ENCODE measurements around the gene CHRNE.

DNA sequence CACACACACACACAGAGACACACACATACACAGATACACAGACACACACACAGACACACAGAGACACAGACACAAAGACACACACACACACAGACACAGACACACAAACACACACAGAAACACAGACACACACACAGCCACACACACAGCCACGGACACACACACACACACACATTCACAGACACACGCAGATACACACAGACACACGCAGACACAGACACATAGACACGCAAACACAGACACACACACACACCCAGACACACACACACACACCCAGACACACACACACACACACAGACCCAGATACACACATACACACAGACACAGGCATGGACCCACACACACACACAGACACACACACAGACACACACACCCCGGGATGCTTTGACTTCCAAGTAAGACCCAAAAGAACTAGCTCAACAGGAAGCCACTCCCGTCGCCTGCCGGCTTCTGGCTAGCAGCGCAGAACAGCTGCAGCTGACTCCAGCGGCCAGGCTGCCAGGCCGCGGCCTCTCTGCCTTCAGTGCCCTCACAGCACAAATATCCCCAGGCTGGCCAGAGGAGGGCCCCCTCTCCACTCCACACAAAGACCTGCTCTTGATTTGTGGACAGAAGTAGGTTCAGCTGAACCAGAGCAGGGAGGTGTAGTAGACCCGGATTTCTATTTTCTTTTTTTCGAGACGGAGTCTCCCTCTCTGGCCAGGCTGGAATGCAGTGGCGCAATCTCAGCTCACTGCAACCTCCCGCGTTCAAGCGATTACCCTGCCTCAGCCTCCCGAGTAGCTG, 6.0 kb upstream of the CHRNE start:
- TF ChIP-seq POLR2AphosphoS5 (IDR thresholded peaks at IDR 0.05; ENCODE audit: borderline replicate concordance, low read depth, low read length) (no peak), EZH2 (IDR thresholded peaks at IDR 0.05) (no peak)
